Astrocyte (in vitro differentiated cells and primary cell): ENCODE results near the gene ZSWIM4.

Source experiments
- CTCF ChIP-seq: IDR thresholded peaks from 2 replicates; pipeline ENCODE4 v1.5.1; 2011; ENCODE audit warnings: low read depth, mild to moderate bottlenecking, inconsistent platforms, low read length, moderate library complexity; ENCODE audit not compliant: insufficient read depth
- EZH2 ChIP-seq: IDR thresholded peaks from 2 replicates; pipeline ENCODE4 v1.6.1; 2012; ENCODE audit warnings: mild to moderate bottlenecking, low read length, inconsistent platforms; ENCODE audit not compliant: insufficient read depth

- TF ChIP-seq CTCF (no peak), EZH2 (no peak)
Measured at GRCh38 chr19:13846557-13847406, 51.5 kb downstream of the ZSWIM4 start.
